Measurements from ENCODE around the gene VASH1. TPM values are rescaled to one million over a fixed set of nuclear protein-coding genes. Genes with fewer than 3 reads are reported as not detected.

The VASH1 gene
- polyA plus RNA-seq, 1 experiment = 4.0 TPM

DNA sequence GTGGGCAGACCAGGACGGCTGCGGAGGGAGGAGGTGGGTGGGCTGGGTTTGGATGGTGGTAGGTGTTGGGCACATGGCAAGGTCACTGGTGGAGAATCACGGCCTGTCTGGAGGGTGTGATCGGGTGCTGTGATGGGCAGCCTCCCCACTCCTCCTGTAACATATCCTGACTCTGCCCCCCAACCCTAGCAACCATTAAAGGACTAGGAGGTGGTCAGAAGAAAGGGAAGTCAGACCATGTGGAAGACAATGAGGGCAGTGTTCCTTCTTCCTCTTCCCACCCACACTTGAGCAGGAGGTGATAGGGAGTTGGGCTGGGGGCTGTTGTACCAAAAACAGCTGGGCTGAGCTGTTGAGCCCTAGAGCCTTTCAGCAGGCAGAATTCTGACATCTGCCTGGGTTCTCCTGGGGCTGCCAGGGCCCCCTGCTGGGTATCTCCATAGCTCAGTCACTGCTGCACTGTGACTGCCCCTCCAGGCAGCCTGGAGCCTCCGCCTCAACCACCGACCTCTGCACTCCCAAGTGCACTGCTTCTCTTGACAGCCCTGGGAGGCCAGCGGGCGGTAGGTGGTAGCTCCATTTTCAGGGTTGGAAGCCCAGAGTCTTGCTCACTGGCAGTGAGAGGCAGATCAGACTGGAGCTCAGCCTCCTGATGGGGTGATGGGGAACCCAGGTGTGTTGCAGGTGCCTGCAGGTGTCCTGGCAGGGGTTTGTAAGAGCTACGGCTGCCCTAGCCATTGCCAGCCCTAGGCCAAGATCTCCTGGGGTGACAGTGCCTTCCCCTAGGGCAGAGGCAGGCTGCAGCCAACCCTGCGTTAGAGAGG, 15.4 kb downstream of the VASH1 start:
- H3K27me3 ChIP-seq (ENCODE audit: control insufficient read depth, insufficient read depth, low read length) = no peaks in the 10 kb centered on the region
- H3K36me3 ChIP-seq (ENCODE audit: control insufficient read depth, insufficient read depth, low read length) = peaks cover 1% of the 10 kb centered on the region; the same call in 1 of the 2 replicates
- ChIA-PET CTCF (interaction anchor here (0.9 to 1.4 kb wide), 3 partner anchors 8 to 54 kb away, joined by 3 to 4 read pairs (median 3); partner anchors contain the start of gene ANGEL1), POLR2A (no interaction called here)
- no peak for TF ChIP-seq CTCF (IDR thresholded peaks at IDR 0.05; ENCODE audit: insufficient read depth, low read depth, low read length)
- no peak overlapping the region for H3K4me3 ChIP-seq (ENCODE audit: low read depth, low read length)
- no peak for DNase-seq (ENCODE audit: low read depth)

GRCh38 chr14:76777721-76778120, 16.5 kb downstream of the VASH1 start:
- TF ChIP-seq CTCF (IDR thresholded peaks at IDR 0.05; ENCODE audit: insufficient read depth, low read depth, low read length) = no peak
- CTCF ChIA-PET = no interaction called here
- Histone ChIP-seq H3K27me3 (ENCODE audit: control insufficient read depth, insufficient read depth, low read length) (no peaks in the 10 kb centered on the region), H3K36me3 (ENCODE audit: control insufficient read depth, insufficient read depth, low read length) (peaks cover 1% of the 10 kb centered on the region; the same call in 1 of the 2 replicates), H3K4me3 (ENCODE audit: low read depth, low read length) (no peak overlapping the region)
- DNase-seq (ENCODE audit: low read depth) = no peak
- POLR2A ChIA-PET = no interaction called here

DNA sequence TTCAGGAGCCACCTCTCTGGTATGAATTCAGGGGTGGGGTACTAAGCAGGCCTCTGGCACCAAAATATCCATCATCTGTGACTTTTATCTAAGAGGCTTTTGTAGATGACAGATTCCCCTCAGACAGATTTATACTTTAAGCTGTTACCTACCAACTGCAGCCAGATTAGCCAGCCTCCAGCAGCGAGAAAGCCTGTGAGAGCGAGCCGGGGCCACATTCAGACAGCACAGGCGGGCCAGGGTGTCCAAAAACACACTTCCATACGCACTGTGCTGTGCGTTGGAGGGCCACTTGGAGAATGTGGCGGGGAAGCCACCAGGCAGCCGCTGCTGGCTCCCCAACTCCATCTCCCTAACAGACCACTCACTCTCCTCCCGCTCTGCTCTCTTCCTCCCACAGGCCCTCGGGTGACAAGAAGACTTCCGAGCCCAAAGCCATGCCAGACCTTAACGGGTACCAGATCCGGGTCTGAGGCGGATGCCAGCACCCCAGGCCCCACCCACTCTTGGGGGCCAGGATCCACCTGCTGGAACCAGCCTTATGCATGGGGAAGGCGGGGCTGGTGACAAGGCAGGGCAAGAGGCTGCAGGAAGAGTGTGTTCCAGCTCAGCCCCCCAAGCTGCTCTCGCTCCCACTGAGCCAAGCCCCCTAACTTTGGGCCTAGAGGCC, 17.4 kb downstream of the VASH1 start:
- Histone ChIP-seq H3K4me3 (ENCODE audit: low read depth, low read length) (no peak overlapping the region), H3K27me3 (ENCODE audit: control insufficient read depth, insufficient read depth, low read length) (no peaks in the 10 kb centered on the region), H3K36me3 (ENCODE audit: control insufficient read depth, insufficient read depth, low read length) (peaks cover 1% of the 10 kb centered on the region; the same call in 1 of the 2 replicates)
- CTCF ChIA-PET = no interaction called here
- DNase-seq (ENCODE audit: low read depth) = no peak
- POLR2A ChIA-PET = no interaction called here
- no peak for TF ChIP-seq CTCF (IDR thresholded peaks at IDR 0.05; ENCODE audit: insufficient read depth, low read depth, low read length)

- TF ChIP-seq CTCF (IDR thresholded peaks at IDR 0.05; ENCODE audit: insufficient read depth, low read depth, low read length) = no peak
- ChIA-PET POLR2A (no interaction called here), CTCF (interaction anchor here (0.7 to 10.2 kb wide), 2 partner anchors 15 to 66 kb away, joined by 3 to 197 read pairs; no protein-coding TSS in a partner anchor)
- Histone ChIP-seq H3K36me3 (ENCODE audit: control insufficient read depth, insufficient read depth, low read length) (peaks cover 1% of the 10 kb centered on the region; the same call in 1 of the 2 replicates), H3K4me3 (ENCODE audit: low read depth, low read length) (no peak overlapping the region), H3K27me3 (ENCODE audit: control insufficient read depth, insufficient read depth, low read length) (no peaks in the 10 kb centered on the region)
- DNase-seq (ENCODE audit: low read depth) = no peak
Measured at GRCh38 chr14:76779221-76780057, 18.2 kb downstream of the VASH1 start.

GRCh38 chr14:76780058-76780345, 18.7 kb downstream of the VASH1 start:
- POLR2A ChIA-PET = no interaction called here
- CTCF ChIA-PET = interaction anchor here (0.7 to 10.2 kb wide), 2 partner anchors 15 to 66 kb away, joined by 3 to 197 read pairs; no protein-coding TSS in a partner anchor
- Histone ChIP-seq H3K27me3 (ENCODE audit: control insufficient read depth, insufficient read depth, low read length) (no peaks in the 10 kb centered on the region), H3K36me3 (ENCODE audit: control insufficient read depth, insufficient read depth, low read length) (peaks cover 1% of the 10 kb centered on the region; the same call in 1 of the 2 replicates), H3K4me3 (ENCODE audit: low read depth, low read length) (no peak overlapping the region)
- TF ChIP-seq CTCF (IDR thresholded peaks at IDR 0.05; ENCODE audit: insufficient read depth, low read depth, low read length) = no peak
- DNase-seq (ENCODE audit: low read depth) = no peak
